Fibroblast of villous mesenchyme (primary cell): ENCODE data around the gene GPATCH11. TPM values are rescaled to one million over a fixed set of nuclear protein-coding genes. Genes with fewer than 3 reads are reported as not detected.
A peak's percentile ranks its signal among the peaks of the same experiment; 100 is the strongest.

Experiments used
- DNase-seq: peaks from one replicate; pipeline ENCODE4 v3.0.0-alpha.2; 2010; ENCODE audit warnings: low read depth
- H3K4me3 ChIP-seq: 2 replicates; pipeline ENCODE4 v1.5.1; 2011; ENCODE audit warnings: low read depth, mild to moderate bottlenecking, low read length
- CTCF ChIP-seq: IDR thresholded peaks from 2 replicates; pipeline ENCODE4 v1.5.1; 2012; ENCODE audit warnings: low read depth, mild to moderate bottlenecking, low read length; ENCODE audit not compliant: insufficient read depth
- total RNA-seq: library from RNA; depleted of rRNA; stranded (reverse); fragments of >200 nt; gene quantifications from 2 replicates; pipeline ENCODE4 v1.2.3, GENCODE V29; 2012

The GPATCH11 gene
- total RNA-seq, 1 donor: 8.6 TPM

- H3K4me3 ChIP-seq: no peak overlapping the region
- TF ChIP-seq CTCF: no peak
- no peak for DNase-seq
Measured at GRCh38 chr2:37119157-37119556, 34.8 kb downstream of the GPATCH11 start.

GRCh38 chr2:37125416-37125815 is 41.1 kb downstream of the GPATCH11 start:
- DNase-seq: no peak
- no peak overlapping the region for H3K4me3 ChIP-seq
- TF ChIP-seq CTCF: no peak

DNA sequence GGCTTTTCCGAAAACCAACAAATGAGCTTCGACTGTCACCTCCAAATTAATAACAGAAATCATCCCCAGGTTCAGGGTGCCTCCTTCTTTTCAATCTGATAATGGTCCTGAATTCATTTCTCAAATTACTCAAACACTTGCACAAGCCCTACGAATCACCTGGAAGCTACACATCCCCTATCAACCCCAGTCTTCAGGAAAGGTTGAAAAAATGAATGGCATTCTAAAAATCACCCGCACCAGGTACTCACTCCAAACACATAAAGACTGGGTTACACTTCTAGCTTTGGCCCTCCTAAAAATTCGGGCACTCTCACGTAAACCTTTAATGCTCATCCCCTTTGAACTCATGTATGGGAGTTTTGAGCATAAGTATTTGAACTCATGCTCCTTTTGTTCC is 48.6 kb downstream of the GPATCH11 start:
- TF ChIP-seq CTCF: no peak
- no peak overlapping the region for H3K4me3 ChIP-seq
- no peak for DNase-seq

DNA sequence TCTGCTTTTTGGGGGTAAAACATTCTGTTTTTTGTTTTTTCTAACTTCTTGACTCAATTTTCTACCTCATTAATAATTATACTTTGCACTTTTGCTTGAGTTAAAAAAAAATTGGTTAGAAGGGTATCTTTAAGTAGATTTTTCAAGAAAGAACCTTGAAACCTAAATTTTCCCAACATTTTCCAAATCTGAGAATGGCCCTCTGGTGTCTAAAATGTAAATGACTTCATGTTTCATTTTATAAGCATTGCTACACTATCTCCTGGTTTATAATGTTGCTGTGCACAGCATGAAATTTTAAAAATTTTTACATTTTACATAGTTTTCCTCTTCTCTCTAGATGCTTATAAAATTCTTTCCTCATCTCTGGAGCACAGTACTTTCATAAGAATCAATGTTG is 58.2 kb downstream of the GPATCH11 start:
- no peak for DNase-seq
- no peak for TF ChIP-seq CTCF
- no peak overlapping the region for H3K4me3 ChIP-seq

DNA sequence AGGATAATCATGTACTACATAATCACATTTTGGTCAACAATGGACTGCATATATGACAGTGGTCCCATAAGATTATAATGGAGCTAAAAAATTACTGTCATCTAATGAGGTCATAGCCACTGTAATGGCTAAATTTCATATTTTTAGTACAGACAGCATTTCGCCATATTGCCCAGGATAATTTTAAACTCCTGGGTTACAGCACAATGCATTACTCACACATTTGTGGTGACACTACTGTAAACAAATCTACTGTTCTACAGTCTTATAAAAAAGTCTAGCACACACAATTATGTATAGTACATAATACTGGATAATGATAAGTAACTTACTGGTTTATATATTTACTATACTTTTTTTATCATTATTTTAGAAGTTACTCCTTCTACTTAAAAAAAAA is 59.7 kb downstream of the GPATCH11 start:
- H3K4me3 ChIP-seq: no peak overlapping the region
- DNase-seq: peak; percentile 55
- no peak for TF ChIP-seq CTCF

DNA sequence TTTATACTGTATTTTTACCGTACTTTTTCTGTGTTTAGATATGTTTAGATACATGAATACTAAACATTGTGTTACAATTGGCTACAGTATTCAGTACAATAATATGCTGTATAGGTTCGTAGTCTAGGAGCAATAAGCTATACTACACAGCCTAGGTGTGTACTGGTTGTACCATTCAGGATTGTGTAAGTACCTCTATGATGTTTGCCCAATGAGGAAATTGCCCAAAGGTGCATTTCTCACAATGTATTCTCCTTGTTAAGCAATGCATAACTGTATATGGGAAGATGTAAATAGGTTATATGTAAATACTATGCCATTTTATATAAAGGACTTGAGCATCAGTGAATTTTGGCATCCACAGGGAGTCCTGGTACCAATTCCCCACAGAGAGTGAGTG is 61.7 kb downstream of the GPATCH11 start:
- H3K4me3 ChIP-seq: no peak overlapping the region
- no peak for DNase-seq
- TF ChIP-seq CTCF: no peak

GRCh38 chr2:37148325-37148724 is 64.0 kb downstream of the GPATCH11 start:
- H3K4me3 ChIP-seq: no peak overlapping the region
- no peak for TF ChIP-seq CTCF
- DNase-seq: no peak

Other genes with a start within 250 kb of the GPATCH11 start
- gene STRN, start 118.0 kb upstream of the GPATCH11 start, total RNA-seq: 14.2 and 16.4 TPM in 2 replicates
- 23.8 and 27.6 TPM in 2 replicates for gene HEATR5B, start 146 bp upstream of the GPATCH11 start, total RNA-seq
- gene EIF2AK2, start 72.5 kb downstream of the GPATCH11 start, total RNA-seq: 40.3 and 48.4 TPM in 2 replicates
- gene SULT6B1, start 104.2 kb downstream of the GPATCH11 start, total RNA-seq: not detected in 2 replicates
- gene CEBPZOS, start 112.0 kb downstream of the GPATCH11 start, total RNA-seq: 14.8 and 19.4 TPM in 2 replicates
- 29.0 and 44.9 TPM in 2 replicates for gene CEBPZ, start 147.1 kb downstream of the GPATCH11 start, total RNA-seq
- gene NDUFAF7, start 147.1 kb downstream of the GPATCH11 start, total RNA-seq: 9.7 and 13.0 TPM in 2 replicates
- 59.9 and 85.9 TPM in 2 replicates for gene PRKD3, start 240.3 kb downstream of the GPATCH11 start, total RNA-seq